GM21360 (cell line): ENCODE results near the gene TLR10.

Source experiments
- ATAC-seq: cut with Tn5 transposase; IDR thresholded peaks from one replicate; pipeline ENCODE4 v1.9.1; 2021; ENCODE audit warnings: mild to moderate bottlenecking, moderate library complexity; ENCODE audit not compliant: unreplicated experiment

Gene TLR10

DNA sequence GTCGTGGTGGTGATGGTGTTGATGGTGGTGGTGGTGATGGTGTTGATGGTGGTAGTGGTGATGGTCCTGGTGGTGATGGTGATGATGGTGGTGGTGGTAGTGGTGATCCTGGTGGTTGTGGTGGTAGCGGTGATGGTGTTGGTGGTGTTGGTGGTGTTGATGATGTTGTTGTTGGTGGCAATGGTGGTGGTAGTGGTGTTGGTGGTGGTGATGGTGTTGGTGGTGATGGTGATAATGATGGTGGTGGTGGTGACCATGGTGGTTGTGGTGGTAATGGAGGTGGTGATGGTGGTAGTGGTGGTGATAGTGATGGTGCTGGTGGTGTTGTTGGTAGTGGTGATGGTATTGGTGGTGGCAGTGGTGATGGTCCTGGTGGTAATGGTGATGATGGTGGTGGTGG, 49.1 kb downstream of the TLR10 start:
- no peak for ATAC-seq

DNA sequence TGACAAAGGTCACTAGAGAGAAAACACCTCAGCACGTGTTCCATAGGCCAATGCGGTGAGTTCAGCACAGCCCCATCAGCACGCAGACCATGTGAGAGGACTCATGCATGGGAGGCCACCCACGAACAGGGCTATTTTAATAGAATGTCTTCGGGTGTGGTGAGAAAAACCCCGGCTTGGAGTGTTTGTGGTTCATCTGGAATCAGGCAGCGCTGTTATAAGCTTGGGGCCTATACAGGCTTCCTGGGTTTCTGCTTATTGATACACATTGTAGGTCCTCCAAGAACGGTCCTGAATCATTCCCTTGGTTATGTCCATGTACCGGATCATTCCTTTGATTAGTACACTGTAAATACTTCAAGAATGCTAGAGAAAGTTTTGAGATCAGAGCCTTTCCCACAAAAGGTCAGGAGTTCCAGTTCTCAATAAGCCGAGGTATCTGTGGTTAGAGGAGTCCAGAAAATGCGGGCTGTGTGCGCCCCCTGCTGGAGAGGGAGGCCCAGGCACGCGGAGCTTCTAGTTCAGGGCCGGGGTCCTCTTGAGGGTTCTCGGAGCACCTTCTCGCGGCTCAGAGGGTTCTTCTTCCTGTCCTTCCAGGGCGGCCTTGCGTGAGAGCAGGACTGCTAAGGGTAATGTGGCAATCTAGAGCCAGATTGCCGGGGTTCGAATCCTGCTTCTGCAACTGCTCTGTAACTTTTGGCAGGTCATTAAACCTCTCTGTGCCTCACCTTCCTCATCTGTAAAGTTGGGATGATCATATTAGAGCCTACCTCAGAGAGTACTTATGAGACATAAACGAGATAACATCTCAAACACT, 51.8 kb downstream of the TLR10 start:
- peak; percentile 85 for ATAC-seq

DNA sequence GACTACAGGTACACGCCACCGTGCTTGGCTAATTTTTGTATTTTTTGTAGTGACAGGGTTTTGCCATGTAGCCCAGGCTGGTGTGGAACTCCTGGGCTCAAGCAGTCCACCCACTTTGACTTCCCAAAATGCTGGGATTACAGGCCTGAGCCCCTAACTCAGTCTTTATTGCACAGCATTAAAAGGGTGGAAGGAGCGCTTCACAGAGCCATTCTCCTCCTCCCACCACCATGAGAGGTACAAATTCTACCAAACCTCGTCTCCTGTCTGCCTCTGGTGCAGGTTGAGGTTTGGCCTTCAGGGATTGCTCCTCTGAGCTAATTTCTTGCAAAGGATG, 52.3 kb downstream of the TLR10 start:
- no peak for ATAC-seq

DNA sequence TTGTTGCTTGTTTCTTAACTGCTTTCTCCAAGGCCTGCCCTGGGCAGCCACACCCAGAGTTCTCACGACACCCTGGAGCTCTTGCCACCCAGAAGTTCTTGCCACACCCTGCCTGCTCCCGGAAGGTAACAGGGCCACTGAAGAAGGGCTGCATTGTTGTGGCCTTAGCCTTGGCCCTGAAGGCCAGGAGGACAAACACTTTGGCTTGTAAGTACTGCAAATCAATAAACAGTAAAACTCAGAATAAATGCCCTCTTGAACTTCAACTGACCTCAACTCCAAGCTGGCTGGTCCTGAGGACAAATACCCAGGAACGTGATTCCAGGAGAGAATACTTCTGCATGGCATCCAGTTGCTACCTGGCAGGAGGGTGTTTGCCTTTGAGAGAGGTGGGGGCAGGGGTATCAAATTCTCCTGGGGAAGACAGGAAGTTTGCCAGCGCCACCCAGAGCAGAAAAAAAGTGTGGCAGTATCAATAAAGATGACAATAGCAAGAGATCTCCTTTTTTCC, 54.1 kb downstream of the TLR10 start:
- no peak for ATAC-seq

DNA sequence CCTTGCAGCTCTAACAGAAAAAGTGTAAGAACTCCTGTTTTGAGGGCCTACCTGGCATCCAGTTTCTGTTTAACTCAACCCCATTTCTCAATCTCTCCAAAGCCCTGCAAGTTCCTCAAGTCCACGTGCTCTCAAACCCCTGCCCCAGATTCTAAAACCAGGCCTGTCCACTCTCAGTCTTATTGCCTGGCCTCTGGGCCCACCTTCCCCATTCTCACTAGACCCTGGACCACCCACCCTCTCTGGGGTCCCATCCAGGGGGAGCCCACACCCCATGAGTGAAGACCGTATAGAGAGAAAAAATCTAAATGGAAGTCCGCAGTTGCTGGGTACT, 58.3 kb downstream of the TLR10 start:
- no peak for ATAC-seq

DNA sequence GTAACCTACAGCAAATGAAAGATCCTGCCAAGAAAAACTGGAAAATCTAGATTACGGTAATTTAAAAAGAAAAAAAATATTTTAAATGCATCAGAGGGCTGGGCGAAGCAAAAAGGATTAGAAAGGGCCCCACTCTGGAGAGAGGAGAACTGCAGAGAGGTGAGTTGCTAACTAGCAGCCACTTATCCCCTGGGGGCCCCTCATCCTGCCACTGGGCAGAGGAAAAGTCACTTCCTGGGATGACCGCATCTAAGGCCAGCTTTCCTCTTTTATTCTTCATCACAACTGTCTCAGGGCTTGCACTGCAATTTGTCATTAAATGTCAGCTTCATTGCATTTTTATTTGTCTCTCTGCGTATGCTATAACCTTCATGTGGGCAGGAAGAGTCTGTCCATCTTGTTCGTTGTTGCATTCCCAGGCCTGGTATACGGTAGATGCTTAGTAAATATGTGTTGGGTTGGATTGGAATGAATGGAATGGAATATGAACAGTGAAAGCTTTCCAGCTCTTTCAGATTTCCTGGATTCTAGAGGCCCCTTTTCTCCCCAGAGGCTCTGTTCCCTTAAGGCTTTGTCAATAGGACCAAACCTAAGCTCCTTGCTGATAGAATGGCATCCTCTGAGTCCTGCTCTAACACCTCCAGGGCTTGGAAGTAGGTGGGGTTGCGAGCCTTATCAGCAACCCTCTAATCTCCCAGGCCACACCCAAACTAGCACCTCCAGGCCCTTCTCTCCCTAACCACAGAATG, 58.9 kb downstream of the TLR10 start:
- no peak for ATAC-seq

DNA sequence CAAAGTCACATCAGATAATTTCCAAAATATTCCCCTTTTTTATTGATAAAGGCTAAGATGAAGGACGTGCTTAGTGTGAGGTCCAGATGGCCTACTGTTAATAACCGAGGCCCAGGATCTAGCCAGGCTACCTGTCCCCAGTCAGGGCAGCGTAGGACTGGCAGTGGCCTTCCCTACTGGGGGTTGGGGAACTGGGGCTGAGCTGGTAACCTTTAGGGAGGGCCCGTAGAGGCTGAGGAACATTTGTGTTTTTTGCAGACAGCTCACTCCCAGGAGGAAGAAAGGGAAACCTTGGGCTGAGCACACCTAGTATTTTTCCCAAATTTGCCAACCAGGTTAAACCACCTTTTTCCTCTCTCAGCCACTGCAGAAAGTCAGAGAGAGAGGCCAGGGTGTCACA, 59.7 kb downstream of the TLR10 start:
- ATAC-seq, result no peak
